Mesothelial cell of epicardium (in vitro differentiated cells): Measurements from ENCODE around the gene APCDD1. TPM values are rescaled to one million over a fixed set of nuclear protein-coding genes. Genes with fewer than 3 reads are reported as not detected.

ENCODE experiments used
- DNase-seq, 2 experiments: peaks; one replicate each; pipeline ENCODE4 v3.0.0; 2021; ENCODE audit warnings: low spot score in 2 of 2; ENCODE audit not compliant: unreplicated experiment in 2 of 2
- H3K27ac Mint-ChIP-seq: 2 replicates; pipeline ENCODE4 v1.8.0; 2021; ENCODE audit warnings: mixed read lengths
- H3K27me3 Mint-ChIP-seq: 2 replicates; pipeline ENCODE4 v1.8.0; 2021; ENCODE audit warnings: low read depth, mixed read lengths
- H3K36me3 Mint-ChIP-seq: 2 replicates; pipeline ENCODE4 v1.8.0; 2021; ENCODE audit warnings: mixed read lengths
- H3K4me1 Mint-ChIP-seq: 2 replicates; pipeline ENCODE4 v1.8.0; 2021; ENCODE audit warnings: mixed read lengths
- H3K4me3 Mint-ChIP-seq: 2 replicates; pipeline ENCODE4 v1.8.0; 2021; ENCODE audit warnings: mild to moderate bottlenecking, moderate library complexity, mixed read lengths
- H3K9me3 Mint-ChIP-seq: 2 replicates; pipeline ENCODE4 v1.8.0; 2021; ENCODE audit warnings: mixed read lengths
- total RNA-seq: library from RNA; stranded (reverse); gene quantifications from 3 replicates; pipeline ENCODE4 v1.2.1, GENCODE V29; 2021
- TF ChIP-seq, protein P1 (sequence below): fragments of 200-600 bp; sonication (generic); IDR thresholded peaks from one replicate; pipeline ENCODE4 v1.5.0; 2021; ENCODE audit warnings: antibody characterized with exemption; ENCODE audit not compliant: unreplicated experiment

The APCDD1 gene
- total RNA-seq, 1 donor from 2014 or later: 104 TPM

DNA sequence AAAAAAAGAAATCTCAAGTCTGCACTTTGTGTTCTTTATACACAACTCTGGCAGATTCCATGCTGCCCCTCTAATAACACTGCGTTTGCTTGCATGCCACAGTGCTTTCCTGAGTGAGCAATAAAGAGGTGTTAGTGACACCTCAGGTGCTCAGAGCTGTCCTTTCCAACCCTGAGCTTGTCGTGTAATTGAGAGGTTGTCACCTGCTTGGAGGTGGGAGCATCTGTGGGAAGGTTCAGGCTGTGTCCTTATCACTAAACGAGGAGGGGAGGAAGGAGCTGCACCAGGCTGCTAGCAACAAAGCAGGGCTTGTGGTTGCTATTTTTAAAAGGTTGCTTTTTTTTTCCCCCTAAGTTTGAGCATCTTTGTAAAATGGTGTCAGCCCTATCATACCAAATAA, 31.9 kb downstream of the APCDD1 start:
- peaks cover 40% of the 10 kb centered on the region for H3K36me3 Mint-ChIP-seq

DNA sequence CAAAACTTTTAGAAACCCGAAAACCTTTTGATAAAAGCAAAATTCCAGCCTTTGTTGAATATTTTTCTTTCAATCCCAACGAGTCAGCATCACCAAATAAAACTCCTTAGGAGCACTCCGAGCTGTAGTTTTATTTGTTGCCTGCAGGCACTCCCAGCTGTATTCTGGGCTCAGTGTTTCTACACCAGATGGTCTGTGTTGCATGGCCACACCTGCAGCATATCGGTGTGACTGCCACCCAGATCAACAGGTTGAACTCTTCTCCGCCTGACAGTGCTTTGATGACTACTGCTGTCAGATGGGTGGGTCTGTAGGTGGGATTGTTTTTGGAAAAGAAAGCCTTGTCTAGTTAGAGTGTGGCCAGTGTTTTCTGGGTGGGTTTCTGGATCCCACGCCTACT, 32.7 kb downstream of the APCDD1 start:
- peak overlapping the region; percentile 53 for H3K27ac Mint-ChIP-seq

More for the DNA sequence above, 31.9 kb downstream of the APCDD1 start:
- Mint-ChIP-seq H3K27ac (peak overlapping the region; percentile 53), H3K4me1 (peaks cover 17% of the 10 kb centered on the region), H3K4me3 (no peak overlapping the region), H3K9me3 (no peaks in the 10 kb centered on the region), H3K27me3 (no peaks in the 10 kb centered on the region)
- DNase-seq: no peak
- TF ChIP-seq, protein P1, sequence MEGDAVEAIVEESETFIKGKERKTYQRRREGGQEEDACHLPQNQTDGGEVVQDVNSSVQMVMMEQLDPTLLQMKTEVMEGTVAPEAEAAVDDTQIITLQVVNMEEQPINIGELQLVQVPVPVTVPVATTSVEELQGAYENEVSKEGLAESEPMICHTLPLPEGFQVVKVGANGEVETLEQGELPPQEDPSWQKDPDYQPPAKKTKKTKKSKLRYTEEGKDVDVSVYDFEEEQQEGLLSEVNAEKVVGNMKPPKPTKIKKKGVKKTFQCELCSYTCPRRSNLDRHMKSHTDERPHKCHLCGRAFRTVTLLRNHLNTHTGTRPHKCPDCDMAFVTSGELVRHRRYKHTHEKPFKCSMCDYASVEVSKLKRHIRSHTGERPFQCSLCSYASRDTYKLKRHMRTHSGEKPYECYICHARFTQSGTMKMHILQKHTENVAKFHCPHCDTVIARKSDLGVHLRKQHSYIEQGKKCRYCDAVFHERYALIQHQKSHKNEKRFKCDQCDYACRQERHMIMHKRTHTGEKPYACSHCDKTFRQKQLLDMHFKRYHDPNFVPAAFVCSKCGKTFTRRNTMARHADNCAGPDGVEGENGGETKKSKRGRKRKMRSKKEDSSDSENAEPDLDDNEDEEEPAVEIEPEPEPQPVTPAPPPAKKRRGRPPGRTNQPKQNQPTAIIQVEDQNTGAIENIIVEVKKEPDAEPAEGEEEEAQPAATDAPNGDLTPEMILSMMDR: no peak

DNA sequence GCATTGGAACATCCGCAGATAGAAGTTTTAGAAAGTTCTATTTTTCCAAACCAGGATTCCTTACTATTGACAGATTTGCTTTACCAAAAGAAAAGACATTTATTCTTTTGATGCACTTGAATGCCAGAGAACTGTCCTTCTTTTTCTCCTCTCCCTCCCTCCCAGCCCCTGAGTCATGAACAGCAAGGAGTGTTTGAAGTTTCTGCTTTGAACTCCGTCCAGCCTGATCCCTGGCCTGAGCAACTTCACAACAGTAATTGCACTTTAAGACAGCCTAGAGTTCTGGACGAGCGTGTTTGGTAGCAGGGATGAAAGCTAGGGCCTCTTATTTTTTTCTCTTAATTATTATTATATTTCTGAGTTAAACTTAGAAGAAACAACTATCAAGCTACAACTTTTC, 33.6 kb downstream of the APCDD1 start:
- DNase-seq: no peak
- no peak overlapping the region for H3K4me3 Mint-ChIP-seq
- H3K9me3 Mint-ChIP-seq: no peaks in the 10 kb centered on the region
- H3K27ac Mint-ChIP-seq: peak overlapping the region; percentile 41
- peaks cover 19% of the 10 kb centered on the region for H3K4me1 Mint-ChIP-seq
- no peaks in the 10 kb centered on the region for H3K27me3 Mint-ChIP-seq
- TF ChIP-seq, protein P1: no peak
- peaks cover 40% of the 10 kb centered on the region for H3K36me3 Mint-ChIP-seq

More for the DNA sequence above, 32.7 kb downstream of the APCDD1 start:
- peaks cover 17% of the 10 kb centered on the region for H3K4me1 Mint-ChIP-seq
- no peak for DNase-seq
- peaks cover 40% of the 10 kb centered on the region for H3K36me3 Mint-ChIP-seq
- H3K9me3 Mint-ChIP-seq: no peaks in the 10 kb centered on the region
- TF ChIP-seq, protein P1: no peak
- no peak overlapping the region for H3K4me3 Mint-ChIP-seq
- no peaks in the 10 kb centered on the region for H3K27me3 Mint-ChIP-seq

DNA sequence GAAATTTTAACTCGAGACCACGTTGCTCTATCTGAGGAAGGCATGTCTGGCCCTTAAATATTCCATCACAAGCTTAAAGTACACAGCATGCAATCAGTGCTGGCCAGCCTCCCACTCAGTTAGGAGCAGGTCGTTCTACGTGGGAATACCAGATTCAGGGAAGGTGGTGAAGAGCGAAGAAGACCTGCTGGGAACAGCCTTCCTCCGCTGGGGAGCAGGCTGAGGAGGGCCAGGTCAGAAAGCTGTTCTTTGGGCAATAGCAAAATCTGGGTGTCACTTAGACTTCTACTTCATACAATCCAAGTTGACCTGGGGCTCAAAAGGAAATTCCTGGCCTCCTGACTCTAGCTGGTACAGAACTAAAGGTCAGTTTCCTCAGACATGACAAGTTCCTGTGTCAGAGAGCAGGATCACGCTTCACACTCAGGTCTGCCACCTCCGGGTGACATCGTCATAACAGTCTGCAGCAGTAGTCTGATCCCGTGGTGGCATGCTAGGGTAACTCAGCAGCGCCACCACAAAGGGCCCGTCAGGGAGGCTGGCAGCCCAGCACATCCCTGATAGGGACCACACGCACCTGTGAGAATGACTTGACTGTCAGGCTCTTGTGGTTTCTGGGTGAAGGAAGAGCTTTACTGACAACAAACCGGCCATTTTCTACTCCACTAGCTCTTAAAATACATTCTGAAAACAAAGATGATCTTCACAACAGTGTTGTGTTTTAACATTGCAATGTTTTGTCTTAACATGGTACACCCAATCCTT, 36.1 kb downstream of the APCDD1 start:
- no peaks in the 10 kb centered on the region for H3K27me3 Mint-ChIP-seq
- H3K27ac Mint-ChIP-seq: no peak overlapping the region
- no peak overlapping the region for H3K4me3 Mint-ChIP-seq
- DNase-seq: no peak
- H3K9me3 Mint-ChIP-seq: no peaks in the 10 kb centered on the region
- peaks cover 30% of the 10 kb centered on the region for H3K36me3 Mint-ChIP-seq
- peaks cover 24% of the 10 kb centered on the region for H3K4me1 Mint-ChIP-seq
- TF ChIP-seq, protein P1: no peak

DNA sequence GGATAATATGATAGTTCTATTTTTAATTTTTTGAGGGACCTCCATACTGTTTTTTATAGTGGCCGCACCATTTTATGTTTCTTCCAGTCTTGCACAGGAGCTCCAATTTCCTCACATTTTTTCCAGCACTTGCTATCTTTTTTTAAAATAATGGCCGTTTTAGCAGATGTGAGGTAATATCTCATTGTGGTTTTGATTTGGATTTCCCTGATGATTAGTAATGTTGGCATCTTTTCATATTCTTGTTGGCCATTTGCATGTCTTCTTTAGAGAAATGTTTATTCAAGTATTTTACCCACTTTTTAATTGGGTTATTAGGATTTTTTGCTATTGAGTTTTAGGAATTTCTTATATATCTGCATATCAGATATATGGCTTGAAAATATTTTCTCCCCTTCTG, 41.5 kb downstream of the APCDD1 start:
- H3K27ac Mint-ChIP-seq: no peak overlapping the region
- no peak overlapping the region for H3K4me3 Mint-ChIP-seq
- DNase-seq: no peak
- peaks cover 19% of the 10 kb centered on the region for H3K4me1 Mint-ChIP-seq
- TF ChIP-seq, protein P1: no peak
- no peaks in the 10 kb centered on the region for H3K27me3 Mint-ChIP-seq
- peaks cover 7% of the 10 kb centered on the region for H3K9me3 Mint-ChIP-seq
- H3K36me3 Mint-ChIP-seq: no peaks in the 10 kb centered on the region
